ENCODE results near the gene FHAD1.

DNA sequence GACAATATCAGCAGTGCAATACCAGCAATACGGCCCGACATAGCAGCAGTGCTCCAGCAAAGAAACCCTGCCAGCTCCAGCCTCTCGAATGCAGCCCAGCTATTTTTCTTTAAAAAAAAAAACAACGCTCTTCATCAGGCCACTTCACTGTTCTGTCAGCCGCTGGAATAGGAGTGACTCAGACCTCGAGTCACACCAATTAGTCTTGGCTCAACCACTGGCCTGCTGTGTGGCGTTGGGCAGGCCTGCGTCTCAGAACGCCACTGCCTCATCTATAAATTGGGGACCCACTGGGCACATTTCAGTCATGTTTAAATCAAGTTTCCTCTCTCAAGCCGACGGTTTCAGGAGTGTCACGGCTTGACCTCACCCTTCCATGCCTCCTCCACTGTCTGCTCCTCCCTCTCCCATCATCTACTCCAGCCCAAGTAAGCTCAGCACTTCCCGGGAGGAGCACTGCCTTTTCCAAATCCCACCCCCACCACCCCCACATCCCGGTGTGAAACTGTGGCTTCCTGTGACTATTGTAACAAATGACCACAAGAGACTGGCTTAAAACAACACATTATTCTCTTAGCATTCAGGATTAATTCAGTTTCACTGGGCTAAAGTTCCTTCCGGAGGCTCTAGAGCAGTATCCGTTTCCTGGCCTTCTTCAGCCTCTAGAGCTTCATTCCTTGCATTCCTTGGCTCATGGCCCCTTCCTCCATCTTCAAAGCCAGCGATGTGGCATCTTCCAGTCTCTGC lies 90.8 kb downstream of the FHAD1 start:
- TF ChIP-seq, protein P1, sequence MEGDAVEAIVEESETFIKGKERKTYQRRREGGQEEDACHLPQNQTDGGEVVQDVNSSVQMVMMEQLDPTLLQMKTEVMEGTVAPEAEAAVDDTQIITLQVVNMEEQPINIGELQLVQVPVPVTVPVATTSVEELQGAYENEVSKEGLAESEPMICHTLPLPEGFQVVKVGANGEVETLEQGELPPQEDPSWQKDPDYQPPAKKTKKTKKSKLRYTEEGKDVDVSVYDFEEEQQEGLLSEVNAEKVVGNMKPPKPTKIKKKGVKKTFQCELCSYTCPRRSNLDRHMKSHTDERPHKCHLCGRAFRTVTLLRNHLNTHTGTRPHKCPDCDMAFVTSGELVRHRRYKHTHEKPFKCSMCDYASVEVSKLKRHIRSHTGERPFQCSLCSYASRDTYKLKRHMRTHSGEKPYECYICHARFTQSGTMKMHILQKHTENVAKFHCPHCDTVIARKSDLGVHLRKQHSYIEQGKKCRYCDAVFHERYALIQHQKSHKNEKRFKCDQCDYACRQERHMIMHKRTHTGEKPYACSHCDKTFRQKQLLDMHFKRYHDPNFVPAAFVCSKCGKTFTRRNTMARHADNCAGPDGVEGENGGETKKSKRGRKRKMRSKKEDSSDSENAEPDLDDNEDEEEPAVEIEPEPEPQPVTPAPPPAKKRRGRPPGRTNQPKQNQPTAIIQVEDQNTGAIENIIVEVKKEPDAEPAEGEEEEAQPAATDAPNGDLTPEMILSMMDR (IDR thresholded peaks at IDR 0.05): no peak
- TF ChIP-seq EZH2 (IDR thresholded peaks at IDR 0.05; ENCODE audit: borderline replicate concordance, insufficient read depth, low read depth, low read length, poor library complexity, severe bottlenecking): no peak
